HEK293T (cell line): Measurements from ENCODE around the gene KIFBP.

Experiments used
- BHLHE40 ChIP-seq: fragments of 450-650 bp; IDR thresholded peaks from 2 replicates; pipeline ENCODE4 v1.6.1; 2016; ENCODE audit warnings: mild to moderate bottlenecking, moderate library complexity, borderline replicate concordance
- ELF4 ChIP-seq: fragments of 450-650 bp; IDR thresholded peaks from 2 replicates; pipeline ENCODE4 v1.6.1; 2017; ENCODE audit warnings: antibody characterized with exemption
- FOXK2 ChIP-seq: fragments of 450-650 bp; IDR thresholded peaks from 2 replicates; pipeline ENCODE4 v1.6.1; 2016; ENCODE audit warnings: mild to moderate bottlenecking
- HDGF ChIP-seq: fragments of 450-650 bp; IDR thresholded peaks from 2 replicates; pipeline ENCODE4 v1.6.1; 2017; ENCODE audit warnings: antibody characterized with exemption, borderline replicate concordance
- SUZ12 ChIP-seq: fragments of 450-650 bp; IDR thresholded peaks from 2 replicates; pipeline ENCODE4 v1.6.1; 2016; ENCODE audit warnings: mild to moderate bottlenecking
- TF ChIP-seq, protein P1 (sequence below): fragments of 450-650 bp; IDR thresholded peaks from 2 replicates; pipeline ENCODE4 v1.6.1; 2016

DNA sequence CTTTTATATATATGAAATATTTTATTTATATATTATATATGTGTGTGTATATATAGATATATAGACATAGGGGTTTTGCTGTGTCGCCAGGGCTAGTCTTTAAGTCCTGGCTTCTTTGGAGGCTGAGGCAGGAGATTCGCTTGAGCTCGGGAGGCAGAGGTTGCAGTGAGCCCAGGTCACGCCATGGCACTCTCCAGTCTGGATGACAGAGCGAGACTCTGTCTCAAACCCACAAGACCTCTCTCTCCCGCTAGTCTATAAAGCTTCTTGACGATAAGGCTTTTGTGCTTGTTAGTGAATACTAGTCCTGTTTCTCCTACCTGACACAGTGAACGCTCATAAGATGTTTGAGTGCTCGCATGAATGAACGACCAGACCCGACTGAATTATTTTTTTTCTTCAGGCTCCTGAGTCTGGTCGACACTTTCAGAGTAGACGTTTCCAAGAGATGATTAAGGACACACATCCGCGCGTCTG, 33.2 kb upstream of the KIFBP start:
- no peak for TF ChIP-seq HDGF
- TF ChIP-seq, protein P1, sequence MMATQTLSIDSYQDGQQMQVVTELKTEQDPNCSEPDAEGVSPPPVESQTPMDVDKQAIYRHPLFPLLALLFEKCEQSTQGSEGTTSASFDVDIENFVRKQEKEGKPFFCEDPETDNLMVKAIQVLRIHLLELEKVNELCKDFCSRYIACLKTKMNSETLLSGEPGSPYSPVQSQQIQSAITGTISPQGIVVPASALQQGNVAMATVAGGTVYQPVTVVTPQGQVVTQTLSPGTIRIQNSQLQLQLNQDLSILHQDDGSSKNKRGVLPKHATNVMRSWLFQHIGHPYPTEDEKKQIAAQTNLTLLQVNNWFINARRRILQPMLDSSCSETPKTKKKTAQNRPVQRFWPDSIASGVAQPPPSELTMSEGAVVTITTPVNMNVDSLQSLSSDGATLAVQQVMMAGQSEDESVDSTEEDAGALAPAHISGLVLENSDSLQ: peak; percentile 57; the same call in 1 of the 2 replicates
- no peak for TF ChIP-seq ELF4
- no peak for TF ChIP-seq SUZ12
- TF ChIP-seq FOXK2: no peak
- TF ChIP-seq BHLHE40: no peak
